Subcutaneous adipose tissue (tissue), 4 donors: ENCODE measurements around the gene MB21D2. TPM values are rescaled to one million over a fixed set of nuclear protein-coding genes. Genes with fewer than 3 reads are reported as not detected.

Source experiments
- total RNA-seq, 4 donors: library from RNA; depleted of rRNA; stranded (reverse); fragments of >200 nt; gene quantifications; one replicate each; pipeline ENCODE4 v1.1.0, GENCODE V29; 2016
- TF ChIP-seq, protein P1 (sequence below): fragments of 450-650 bp; IDR thresholded peaks from one replicate; pipeline ENCODE4 v1.5.1; 2016; ENCODE audit warnings: low read depth, mild to moderate bottlenecking, control low read depth, antibody characterized with exemption, moderate library complexity

Gene MB21D2
- total RNA-seq, 4 donors from 2014 or later, result 2.8 to 5.4 (median 4.5) TPM

DNA sequence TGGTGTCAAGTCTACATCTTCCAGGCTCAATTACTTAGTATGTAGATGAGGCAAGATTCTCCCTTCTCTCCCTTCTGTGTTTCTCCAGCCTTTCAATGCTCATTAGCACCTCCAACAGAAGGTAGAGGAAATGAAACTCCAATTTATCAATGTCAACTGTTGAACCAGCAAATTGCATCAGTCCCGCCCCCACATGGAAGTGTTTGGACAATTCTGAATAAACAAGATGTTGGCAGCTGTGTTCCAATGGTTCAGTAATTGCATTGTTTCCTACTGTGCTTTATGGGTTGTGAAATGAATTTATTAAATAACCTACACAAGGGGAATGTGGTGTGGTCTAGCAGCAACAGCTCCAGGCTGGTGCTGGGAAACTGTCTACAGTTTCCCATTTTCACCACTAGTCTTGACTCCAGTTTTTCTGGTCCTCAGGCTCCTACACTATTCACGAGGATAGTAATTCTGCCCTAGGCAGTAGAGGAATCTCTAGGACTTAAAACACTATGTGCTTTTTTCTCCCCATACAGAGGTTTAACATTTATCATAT is 91.9 kb downstream of the MB21D2 start:
- TF ChIP-seq, protein P1, sequence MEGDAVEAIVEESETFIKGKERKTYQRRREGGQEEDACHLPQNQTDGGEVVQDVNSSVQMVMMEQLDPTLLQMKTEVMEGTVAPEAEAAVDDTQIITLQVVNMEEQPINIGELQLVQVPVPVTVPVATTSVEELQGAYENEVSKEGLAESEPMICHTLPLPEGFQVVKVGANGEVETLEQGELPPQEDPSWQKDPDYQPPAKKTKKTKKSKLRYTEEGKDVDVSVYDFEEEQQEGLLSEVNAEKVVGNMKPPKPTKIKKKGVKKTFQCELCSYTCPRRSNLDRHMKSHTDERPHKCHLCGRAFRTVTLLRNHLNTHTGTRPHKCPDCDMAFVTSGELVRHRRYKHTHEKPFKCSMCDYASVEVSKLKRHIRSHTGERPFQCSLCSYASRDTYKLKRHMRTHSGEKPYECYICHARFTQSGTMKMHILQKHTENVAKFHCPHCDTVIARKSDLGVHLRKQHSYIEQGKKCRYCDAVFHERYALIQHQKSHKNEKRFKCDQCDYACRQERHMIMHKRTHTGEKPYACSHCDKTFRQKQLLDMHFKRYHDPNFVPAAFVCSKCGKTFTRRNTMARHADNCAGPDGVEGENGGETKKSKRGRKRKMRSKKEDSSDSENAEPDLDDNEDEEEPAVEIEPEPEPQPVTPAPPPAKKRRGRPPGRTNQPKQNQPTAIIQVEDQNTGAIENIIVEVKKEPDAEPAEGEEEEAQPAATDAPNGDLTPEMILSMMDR, result no peak

DNA sequence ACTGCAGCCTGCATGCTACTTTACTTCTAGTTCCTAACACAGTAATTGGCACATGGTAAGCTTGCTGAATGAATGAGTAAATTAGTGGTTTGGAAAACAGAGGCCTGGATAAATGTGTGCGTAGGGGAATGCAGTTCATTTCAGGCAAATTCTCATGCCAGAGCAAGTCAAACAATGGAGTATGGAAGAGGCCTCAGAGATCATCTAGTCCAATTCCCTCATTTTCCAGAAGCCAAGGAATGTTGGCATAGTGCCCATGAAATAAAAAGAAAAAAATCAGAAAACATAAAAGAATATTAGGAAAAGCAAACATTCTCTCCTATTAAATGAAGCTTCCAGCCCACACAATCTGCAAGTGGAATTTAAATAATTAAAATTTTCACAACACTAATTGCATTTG is 92.4 kb downstream of the MB21D2 start:
- TF ChIP-seq, protein P1, result no peak

DNA sequence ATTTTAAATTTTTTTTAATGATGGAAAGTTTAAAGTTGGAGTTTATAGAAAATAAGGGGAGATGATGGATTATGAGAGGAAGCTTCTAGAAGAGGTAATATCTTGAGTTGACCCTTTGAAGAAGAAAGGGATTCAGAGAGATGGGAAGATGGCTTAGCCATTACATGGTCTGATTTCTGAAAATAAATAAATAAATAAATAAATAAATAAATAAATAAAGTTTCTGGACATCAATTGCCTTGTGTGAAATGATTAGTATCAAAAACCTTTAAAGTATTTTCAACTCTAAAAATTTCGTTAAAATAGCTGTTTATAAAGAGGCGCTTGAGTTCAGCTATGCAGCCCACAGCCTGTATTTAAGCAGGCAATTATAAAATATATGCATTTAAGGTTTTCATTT is 93.3 kb downstream of the MB21D2 start:
- TF ChIP-seq, protein P1, result no peak

DNA sequence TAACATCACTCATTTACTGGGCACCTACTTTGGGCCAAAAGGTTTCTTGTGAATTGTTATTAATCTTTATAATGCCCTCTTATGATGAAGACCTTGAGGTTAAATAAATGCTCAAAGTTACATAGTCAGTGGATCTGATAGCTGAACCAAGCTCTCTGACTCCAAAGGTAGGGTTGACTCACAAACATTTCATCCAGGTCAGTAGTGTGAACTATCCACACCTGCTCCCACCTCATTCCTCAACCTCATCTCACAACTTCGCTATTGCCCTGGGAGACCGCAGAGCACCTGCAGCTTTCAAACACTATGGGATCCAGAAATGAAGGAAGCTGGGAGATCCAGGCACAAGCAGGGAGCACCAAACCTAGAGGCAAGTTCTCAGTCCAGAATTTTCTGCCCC is 96.5 kb downstream of the MB21D2 start:
- TF ChIP-seq, protein P1, result no peak

DNA sequence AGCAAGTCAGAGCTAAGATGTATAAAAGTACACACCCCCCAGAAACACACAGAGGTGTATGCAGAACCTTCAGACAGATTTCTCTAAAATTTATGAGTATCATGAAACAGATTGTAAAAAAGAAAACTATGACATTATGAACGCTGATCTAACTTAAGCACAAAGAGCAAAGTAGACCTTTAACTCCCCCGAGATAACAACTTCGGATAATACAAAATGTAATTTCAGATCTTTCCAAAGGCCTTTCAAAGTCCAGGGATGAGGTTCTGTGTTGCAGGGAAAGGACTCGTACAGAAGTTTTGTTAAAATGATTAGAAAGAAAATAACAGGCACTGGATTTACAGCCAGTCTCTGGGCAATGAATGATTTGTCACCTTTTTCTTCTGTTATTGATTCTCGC is 97.5 kb downstream of the MB21D2 start:
- TF ChIP-seq, protein P1, result no peak

DNA sequence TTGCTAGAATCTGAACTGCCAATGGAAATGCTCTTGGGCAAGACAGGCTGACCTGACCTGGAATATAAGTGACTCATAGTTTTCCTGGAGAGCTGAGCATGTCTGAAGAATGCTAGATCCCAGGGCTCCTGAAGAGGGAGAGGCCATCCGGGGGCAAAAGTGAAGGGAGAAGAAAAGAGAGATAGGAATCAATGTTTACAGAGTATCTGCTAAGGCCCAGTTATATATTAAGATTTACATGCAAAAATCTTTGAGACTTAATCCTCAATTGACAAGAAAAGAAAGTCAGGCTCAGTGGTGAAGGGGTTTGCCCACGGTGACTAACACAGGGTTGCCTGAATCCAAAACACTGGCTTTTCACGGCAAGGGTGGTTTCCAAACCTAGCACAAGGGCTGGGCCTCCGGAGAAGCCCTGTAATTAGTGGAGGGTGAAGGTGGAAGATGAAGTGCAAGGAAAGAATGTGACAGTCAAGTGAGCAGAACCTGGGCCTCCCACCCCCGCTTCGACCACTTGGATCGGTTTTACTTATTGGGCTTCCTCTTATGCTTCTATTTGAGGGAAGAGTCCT is 98.6 kb downstream of the MB21D2 start:
- TF ChIP-seq, protein P1, result no peak

DNA sequence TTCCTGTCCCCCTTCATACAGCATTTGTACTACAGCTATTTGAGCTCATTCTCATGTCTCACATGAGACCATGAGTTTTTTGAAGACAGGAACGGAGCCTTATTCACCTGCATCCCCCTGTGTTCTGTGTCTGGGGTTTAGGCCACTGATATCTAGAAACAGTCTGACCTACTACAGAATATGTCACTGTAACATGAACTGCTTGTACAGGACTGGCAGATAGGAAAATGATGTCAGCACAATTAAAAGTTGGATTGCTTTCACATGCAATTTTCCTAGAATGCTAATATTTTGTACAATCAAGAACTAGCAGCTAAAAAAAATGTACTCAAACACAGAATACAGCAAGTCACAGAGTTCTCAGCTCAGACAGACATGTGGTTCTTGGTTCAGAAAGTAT is 99.5 kb downstream of the MB21D2 start:
- TF ChIP-seq, protein P1, result no peak
